Measurements from ENCODE around the gene FIGLA.
A peak's percentile ranks its signal among the peaks of the same experiment; 100 is the strongest.

DNA sequence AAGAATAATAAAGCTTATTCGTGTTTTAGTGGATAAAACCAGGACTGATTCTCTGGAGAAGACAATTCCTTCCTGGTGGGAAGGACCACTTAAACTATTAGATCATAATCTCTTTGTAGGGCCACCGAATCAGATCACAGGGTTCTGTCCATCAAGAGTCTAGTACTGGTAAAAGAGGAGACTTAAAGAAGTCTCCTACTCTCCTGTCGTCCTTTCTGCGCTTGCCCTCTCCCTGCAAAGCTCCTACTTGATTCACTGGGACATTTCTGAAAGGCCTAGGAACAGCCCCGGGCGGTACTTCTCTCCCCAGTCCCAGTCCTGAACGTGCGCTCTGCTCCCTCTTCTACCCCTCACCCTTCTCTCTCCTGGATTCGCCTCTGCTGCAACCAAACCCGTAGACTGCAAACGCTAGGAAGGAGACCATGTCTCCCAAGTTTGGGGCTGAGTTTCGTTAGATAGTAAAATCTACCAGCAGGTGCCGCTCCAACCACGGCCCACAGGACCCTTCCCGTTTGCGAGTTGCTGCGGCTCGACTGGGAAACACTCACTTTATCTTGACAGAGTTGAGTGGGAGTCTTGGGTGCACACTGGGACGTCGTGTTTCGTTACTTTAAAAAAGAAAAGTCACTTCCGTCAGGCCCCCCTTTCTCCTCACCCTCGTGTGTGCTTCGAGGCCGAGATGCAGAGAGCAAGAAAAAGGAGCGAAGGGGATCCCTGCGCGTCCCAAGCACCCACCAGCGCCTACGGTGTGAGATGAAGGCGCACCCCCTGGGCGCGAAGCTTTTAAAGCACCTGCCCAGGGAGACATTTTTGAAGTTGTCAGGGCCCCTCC is 923 bp downstream of the FIGLA start:
- TF ChIP-seq POLR2A (IDR thresholded peaks at IDR 0.05) (no peak), POLR2AphosphoS5 (IDR thresholded peaks at IDR 0.05) (no peak)
- TF ChIP-seq, protein P1, sequence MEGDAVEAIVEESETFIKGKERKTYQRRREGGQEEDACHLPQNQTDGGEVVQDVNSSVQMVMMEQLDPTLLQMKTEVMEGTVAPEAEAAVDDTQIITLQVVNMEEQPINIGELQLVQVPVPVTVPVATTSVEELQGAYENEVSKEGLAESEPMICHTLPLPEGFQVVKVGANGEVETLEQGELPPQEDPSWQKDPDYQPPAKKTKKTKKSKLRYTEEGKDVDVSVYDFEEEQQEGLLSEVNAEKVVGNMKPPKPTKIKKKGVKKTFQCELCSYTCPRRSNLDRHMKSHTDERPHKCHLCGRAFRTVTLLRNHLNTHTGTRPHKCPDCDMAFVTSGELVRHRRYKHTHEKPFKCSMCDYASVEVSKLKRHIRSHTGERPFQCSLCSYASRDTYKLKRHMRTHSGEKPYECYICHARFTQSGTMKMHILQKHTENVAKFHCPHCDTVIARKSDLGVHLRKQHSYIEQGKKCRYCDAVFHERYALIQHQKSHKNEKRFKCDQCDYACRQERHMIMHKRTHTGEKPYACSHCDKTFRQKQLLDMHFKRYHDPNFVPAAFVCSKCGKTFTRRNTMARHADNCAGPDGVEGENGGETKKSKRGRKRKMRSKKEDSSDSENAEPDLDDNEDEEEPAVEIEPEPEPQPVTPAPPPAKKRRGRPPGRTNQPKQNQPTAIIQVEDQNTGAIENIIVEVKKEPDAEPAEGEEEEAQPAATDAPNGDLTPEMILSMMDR (IDR thresholded peaks at IDR 0.05 in 8 of 11, conservative IDR thresholded peaks at IDR 0.05 in 3 of 11) = peak; percentile 28 to 66 (median 40)
